RWPE1 (cell line): Measurements from ENCODE around the gene INHBC.

Source experiments
- CTCF ChIA-PET: fragments of 350-600 bp; sonication (Branson Sonifier 250); formaldehyde crosslinking; extraction: SDS; loops from one replicate; lab custom pipeline; 2021; lab: Yijun Ruan, JAX
- POLR2A ChIA-PET: fragments of 400-600 bp; formaldehyde crosslinking; extraction: SDS; loops from one replicate; lab custom pipeline; 2020; ENCODE audit warnings: antibody characterized with exemption; ENCODE audit not compliant: low non-redundant PET; lab: Yijun Ruan, JAX
- DNase-seq: peaks from one replicate; pipeline ENCODE4 v3.0.0; 2012; ENCODE audit warnings: low spot score
- H3K27ac ChIP-seq: fragments of 450-650 bp; 2 replicates; pipeline ENCODE4 v1.5.1; 2017
- CTCF ChIP-seq: fragments of 450-650 bp; conservative IDR thresholded peaks from 2 replicates; pipeline ENCODE4 v1.5.1; 2017; ENCODE audit warnings: low read depth, mild to moderate bottlenecking

INHBC gene

GRCh38 chr12:57496822-57497221, 62.2 kb downstream of the INHBC start:
- H3K27ac ChIP-seq: no peak overlapping the region
- ChIA-PET POLR2A (no interaction called here), CTCF (interaction anchor here (0.6 to 1.0 kb wide), 2 partner anchors 21 to 265 kb away, joined by 3 to 4 read pairs; no protein-coding TSS in a partner anchor)
- no peak for DNase-seq
- no peak for TF ChIP-seq CTCF

GRCh38 chr12:57497223-57498131, 62.9 kb downstream of the INHBC start:
- H3K27ac ChIP-seq: no peak overlapping the region
- no peak for DNase-seq
- TF ChIP-seq CTCF: no peak
- CTCF ChIA-PET: interaction anchor here (0.6 to 1.0 kb wide), 2 partner anchors 22 to 265 kb away, joined by 3 to 4 read pairs; no protein-coding TSS in a partner anchor
- POLR2A ChIA-PET: no interaction called here

- no peak for DNase-seq
- H3K27ac ChIP-seq: no peak overlapping the region
- no peak for TF ChIP-seq CTCF
- ChIA-PET CTCF (interaction anchor here (1.0 kb wide), 1 partner anchor 23 kb away, joined by 4 read pairs; no protein-coding TSS in a partner anchor), POLR2A (no interaction called here)
These were observed 63.5 kb downstream of the INHBC start for GRCh38 chr12:57498132-57498502.

GRCh38 chr12:57498571-57498970, 64.0 kb downstream of the INHBC start:
- CTCF ChIA-PET: no interaction called here
- no peak for DNase-seq
- H3K27ac ChIP-seq: no peak overlapping the region
- POLR2A ChIA-PET: no interaction called here
- TF ChIP-seq CTCF: no peak

GRCh38 chr12:57500213-57500612, 65.6 kb downstream of the INHBC start:
- ChIA-PET CTCF (no interaction called here), POLR2A (no interaction called here)
- H3K27ac ChIP-seq: no peak overlapping the region
- no peak for TF ChIP-seq CTCF
- DNase-seq: no peak
